ENCODE data around the gene EVI5. TPM values are rescaled to one million over a fixed set of nuclear protein-coding genes. Genes with fewer than 3 reads are reported as not detected.
A peak's percentile ranks its signal among the peaks of the same experiment; 100 is the strongest.

EVI5 gene
- total RNA-seq, 4 donors from 2014 or later: 48.7 to 70.7 (median 50.8) TPM

DNA sequence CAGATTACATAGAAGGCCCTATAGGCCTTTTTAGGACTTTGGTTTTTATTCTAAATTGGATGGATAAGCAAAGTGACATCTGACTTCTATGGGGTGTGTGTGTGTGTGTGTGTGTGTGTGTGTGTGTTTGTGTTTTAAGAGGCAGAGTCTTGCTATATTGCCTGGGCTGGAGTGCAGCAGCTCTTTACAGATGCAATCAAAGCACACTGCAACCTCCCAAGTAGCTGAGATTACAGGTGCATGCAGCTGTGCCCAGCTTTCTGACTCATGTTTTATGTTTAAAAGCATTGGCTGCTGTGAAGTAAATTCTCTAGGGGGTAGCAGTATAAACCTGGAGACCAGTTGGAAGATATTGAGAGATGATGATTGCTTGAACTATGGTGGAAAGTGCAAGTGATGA, 12.4 kb upstream of the EVI5 start:
- H3K4me3 ChIP-seq: no peak overlapping the region
- H3K27me3 ChIP-seq: no peaks in the 10 kb centered on the region
- peaks cover 0 to 3% (median 0%) of the 10 kb centered on the region in 4 donors for H3K4me1 ChIP-seq
- peak overlapping the region in 3 of 4 donors; percentile 12 to 79 (median 28) for H3K27ac ChIP-seq
- no peaks in the 10 kb centered on the region for H3K36me3 ChIP-seq
- no peak for DNase-seq (ENCODE audit: low spot score in 2 of 2)
- H3K9me3 ChIP-seq: no peaks in the 10 kb centered on the region
- TF ChIP-seq EP300 (IDR thresholded peaks at IDR 0.05): no peak
- TF ChIP-seq, protein P1, sequence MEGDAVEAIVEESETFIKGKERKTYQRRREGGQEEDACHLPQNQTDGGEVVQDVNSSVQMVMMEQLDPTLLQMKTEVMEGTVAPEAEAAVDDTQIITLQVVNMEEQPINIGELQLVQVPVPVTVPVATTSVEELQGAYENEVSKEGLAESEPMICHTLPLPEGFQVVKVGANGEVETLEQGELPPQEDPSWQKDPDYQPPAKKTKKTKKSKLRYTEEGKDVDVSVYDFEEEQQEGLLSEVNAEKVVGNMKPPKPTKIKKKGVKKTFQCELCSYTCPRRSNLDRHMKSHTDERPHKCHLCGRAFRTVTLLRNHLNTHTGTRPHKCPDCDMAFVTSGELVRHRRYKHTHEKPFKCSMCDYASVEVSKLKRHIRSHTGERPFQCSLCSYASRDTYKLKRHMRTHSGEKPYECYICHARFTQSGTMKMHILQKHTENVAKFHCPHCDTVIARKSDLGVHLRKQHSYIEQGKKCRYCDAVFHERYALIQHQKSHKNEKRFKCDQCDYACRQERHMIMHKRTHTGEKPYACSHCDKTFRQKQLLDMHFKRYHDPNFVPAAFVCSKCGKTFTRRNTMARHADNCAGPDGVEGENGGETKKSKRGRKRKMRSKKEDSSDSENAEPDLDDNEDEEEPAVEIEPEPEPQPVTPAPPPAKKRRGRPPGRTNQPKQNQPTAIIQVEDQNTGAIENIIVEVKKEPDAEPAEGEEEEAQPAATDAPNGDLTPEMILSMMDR (IDR thresholded peaks at IDR 0.05): no peak
- no peak for TF ChIP-seq POLR2A (IDR thresholded peaks at IDR 0.05)

DNA sequence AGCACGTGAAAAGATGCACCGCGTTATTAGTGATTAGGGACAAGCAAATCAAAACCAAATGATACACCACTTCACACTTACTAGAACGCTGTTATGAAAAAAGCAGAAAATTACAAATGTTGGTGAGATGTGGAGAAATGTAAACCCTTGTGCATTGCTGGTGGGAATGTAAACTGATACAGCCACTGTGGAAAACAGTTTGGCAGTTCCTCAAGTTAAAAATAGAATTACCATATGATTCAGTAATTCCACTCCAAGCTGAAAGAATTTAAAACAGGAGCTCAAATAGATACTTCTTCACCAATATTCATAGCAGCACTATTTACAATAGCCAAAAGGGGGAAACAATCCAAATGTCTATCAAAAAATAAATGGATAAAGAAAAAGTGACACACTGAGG, 10.3 kb upstream of the EVI5 start:
- WGBS, 2 donors: 78% methylated on average over 4 of the region's 4 CpGs
- TF ChIP-seq EP300 (IDR thresholded peaks at IDR 0.05) (no peak), POLR2A (IDR thresholded peaks at IDR 0.05) (no peak)
- TF ChIP-seq, protein P1 (IDR thresholded peaks at IDR 0.05): no peak

DNA sequence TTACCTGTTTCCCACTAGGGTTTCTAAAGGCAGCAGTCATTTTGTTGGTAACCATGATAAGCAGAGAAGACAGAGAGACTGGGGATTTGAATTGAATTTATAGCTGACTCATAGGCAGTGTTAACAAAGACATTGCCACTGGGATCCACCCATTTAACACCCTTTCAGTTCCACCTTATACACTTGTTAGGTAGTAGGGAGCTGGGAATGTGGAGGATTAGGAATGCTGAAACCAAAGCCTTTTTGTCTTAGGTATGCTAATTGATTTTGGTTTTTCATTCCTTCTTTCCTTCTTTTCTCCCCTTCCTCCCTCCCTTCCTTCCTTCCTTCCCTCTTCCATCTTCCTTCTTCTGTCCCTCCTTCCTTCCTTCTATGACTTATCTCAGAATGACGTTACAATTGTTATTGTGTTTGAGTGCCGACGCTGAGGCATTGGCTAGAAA, 7.5 kb upstream of the EVI5 start:
- TF ChIP-seq, protein P1 (IDR thresholded peaks at IDR 0.05): no peak
- no peak for TF ChIP-seq POLR2A (IDR thresholded peaks at IDR 0.05)
- TF ChIP-seq EP300 (IDR thresholded peaks at IDR 0.05): no peak
- H3K4me3 ChIP-seq: no peak overlapping the region

More for the DNA sequence above, 10.3 kb upstream of the EVI5 start:
- Histone ChIP-seq H3K9me3 (no peaks in the 10 kb centered on the region), H3K36me3 (no peaks in the 10 kb centered on the region), H3K27ac (peak overlapping the region in 1 of 4 donors; percentile 45), H3K27me3 (no peaks in the 10 kb centered on the region), H3K4me3 (no peak overlapping the region), H3K4me1 (peaks cover 0 to 3% (median 0%) of the 10 kb centered on the region in 4 donors)
- DNase-seq (ENCODE audit: low spot score in 2 of 2): no peak

DNA sequence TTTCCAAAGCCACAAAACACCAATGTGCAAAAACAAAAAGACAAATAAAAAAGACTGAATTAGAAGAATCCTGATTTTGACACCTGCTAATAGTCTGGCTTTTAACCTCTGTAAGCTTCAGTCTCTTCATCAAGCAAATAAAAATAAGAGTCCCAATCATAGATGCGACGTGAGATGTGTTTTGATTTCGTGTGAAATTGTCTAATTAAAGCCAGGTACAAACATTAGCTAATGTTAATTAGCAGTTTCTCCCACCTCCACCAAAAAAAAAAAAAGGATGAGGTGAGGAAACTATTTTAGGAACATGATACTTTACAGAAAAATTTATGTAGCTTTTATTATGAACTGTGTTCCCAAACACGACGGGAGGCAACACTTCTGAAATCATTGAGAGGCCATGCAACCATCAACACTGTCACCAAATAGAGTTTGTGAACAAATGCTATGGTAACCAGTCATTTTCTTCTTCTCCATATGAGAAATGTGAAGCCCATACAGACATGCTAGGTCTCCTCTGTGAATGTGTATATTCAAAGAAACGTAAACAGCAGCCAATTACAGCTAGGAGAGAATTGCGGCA, 6.7 kb upstream of the EVI5 start:
- H3K27me3 ChIP-seq: no peaks in the 10 kb centered on the region
- 60 to 62% methylated on average over 7 of the region's 7 CpGs for WGBS, 2 donors
- H3K4me1 ChIP-seq: peaks cover 0 to 3% (median 0%) of the 10 kb centered on the region in 4 donors
- no peak overlapping the region for H3K27ac ChIP-seq
- no peak for DNase-seq (ENCODE audit: low spot score in 2 of 2)
- H3K4me3 ChIP-seq: no peak overlapping the region
- H3K36me3 ChIP-seq: no peaks in the 10 kb centered on the region
- H3K9me3 ChIP-seq: no peaks in the 10 kb centered on the region
- TF ChIP-seq, protein P1 (IDR thresholded peaks at IDR 0.05): no peak
- TF ChIP-seq EP300 (IDR thresholded peaks at IDR 0.05) (no peak), POLR2A (IDR thresholded peaks at IDR 0.05) (no peak)

More for the DNA sequence above, 7.5 kb upstream of the EVI5 start:
- H3K4me1 ChIP-seq: peaks cover 0 to 3% (median 0%) of the 10 kb centered on the region in 4 donors
- H3K27ac ChIP-seq: no peak overlapping the region
- H3K9me3 ChIP-seq: no peaks in the 10 kb centered on the region
- no peaks in the 10 kb centered on the region for H3K36me3 ChIP-seq
- no peaks in the 10 kb centered on the region for H3K27me3 ChIP-seq
- 59 to 66% methylated on average over 3 of the region's 3 CpGs for WGBS, 2 donors
- DNase-seq (ENCODE audit: low spot score in 2 of 2): no peak

DNA sequence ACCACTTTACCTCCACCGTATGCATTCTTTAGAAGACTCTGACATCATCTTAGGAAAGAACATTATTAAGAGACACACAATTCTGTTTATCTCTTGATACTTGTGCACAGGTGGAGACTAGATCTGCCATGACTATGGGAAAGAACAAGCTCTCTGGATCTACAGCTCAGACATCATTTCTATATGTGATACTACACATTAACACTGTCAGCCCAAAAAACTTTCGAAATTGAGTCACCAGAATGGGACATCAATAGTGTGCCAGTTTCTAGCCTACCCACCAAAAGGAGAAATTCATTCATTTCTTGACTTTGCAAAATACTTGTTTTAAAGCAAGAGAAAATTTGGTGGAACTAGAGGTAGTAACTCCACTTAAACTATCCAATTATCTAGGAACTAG, 6.0 kb upstream of the EVI5 start:
- H3K27me3 ChIP-seq: no peaks in the 10 kb centered on the region
- peaks cover 0 to 8% (median under 1%) of the 10 kb centered on the region in 4 donors for H3K4me1 ChIP-seq
- no peak overlapping the region for H3K4me3 ChIP-seq
- H3K36me3 ChIP-seq: no peaks in the 10 kb centered on the region
- DNase-seq (ENCODE audit: low spot score in 2 of 2): no peak
- TF ChIP-seq EP300 (IDR thresholded peaks at IDR 0.05) (no peak), POLR2A (IDR thresholded peaks at IDR 0.05) (no peak)
- TF ChIP-seq, protein P1 (IDR thresholded peaks at IDR 0.05): no peak
- no peaks in the 10 kb centered on the region for H3K9me3 ChIP-seq
- WGBS, 2 donors: 90 to 93% methylated on average over 2 of the region's 2 CpGs
- H3K27ac ChIP-seq: no peak overlapping the region

Data from tibial nerve (tissue), 4 donors.